ENCODE results near the gene ENTPD6.
"Not testable (repeated sequence)": the region's sequence is repeated elsewhere in the genome, so short reads cannot be mapped to it uniquely, and the experiment has no call there.

DNA sequence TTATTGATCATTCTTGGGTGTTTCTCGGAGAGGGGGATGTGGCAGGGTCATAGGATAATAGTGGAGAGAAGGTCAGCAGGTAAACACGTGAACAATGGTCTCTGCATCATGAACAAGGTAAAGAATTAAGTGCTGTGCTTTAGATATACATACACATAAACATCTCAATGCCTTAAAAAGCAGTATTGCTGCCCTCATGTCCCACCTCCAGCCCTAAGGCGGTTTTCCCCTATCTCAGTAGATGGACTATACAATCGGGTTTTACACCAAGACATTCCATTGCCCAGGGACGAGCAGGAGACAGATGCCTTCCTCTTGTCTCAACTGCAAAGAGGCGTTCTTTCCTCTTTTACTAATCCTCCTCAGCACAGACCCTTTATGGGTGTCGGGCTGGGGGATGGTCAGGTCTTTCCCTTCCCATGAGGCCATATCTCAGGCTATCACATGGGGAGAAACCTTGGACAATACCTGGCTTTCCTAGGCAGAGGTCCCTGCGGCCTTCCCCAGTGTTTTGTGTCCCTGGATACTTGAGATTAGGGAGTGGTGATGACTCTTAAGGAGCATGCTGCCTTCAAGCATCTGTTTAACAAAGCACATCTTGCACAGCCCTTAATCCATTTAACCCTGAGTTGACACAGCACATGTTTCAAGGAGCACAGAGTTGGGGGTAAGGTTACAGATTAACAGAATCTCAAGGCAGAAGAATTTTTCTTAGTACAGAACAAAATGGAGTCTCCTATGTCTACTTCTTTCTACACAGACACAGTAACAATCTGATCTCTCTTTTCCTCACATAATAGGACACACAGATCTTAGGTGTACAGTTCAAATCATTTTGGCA, 38.7 kb downstream of the ENTPD6 start:
- not testable (repeated sequence) for TF ChIP-seq EZH2 (IDR thresholded peaks at IDR 0.05; ENCODE audit: borderline replicate concordance, insufficient read depth, low read length, poor library complexity, severe bottlenecking); CTCF (IDR thresholded peaks at IDR 0.05; ENCODE audit: poor library complexity, severe bottlenecking); POLR2AphosphoS5 (IDR thresholded peaks at IDR 0.05); RAD21 (conservative IDR thresholded peaks at IDR 0.05); REST (IDR thresholded peaks at IDR 0.05; ENCODE audit: borderline replicate concordance); EP300 (conservative IDR thresholded peaks at IDR 0.05; ENCODE audit: poor library complexity, severe bottlenecking); TAF1 (IDR thresholded peaks at IDR 0.05; ENCODE audit: low read depth)
